HG03558 (cell line): Measurements from ENCODE around the gene EPOP.
"Not testable (repeated sequence)": the region's sequence is repeated elsewhere in the genome, so short reads cannot be mapped to it uniquely, and the experiment has no call there.

ENCODE experiments used
- ATAC-seq: cut with Tn5 transposase; IDR thresholded peaks from one replicate; pipeline ENCODE4 v1.9.1; 2021; ENCODE audit warnings: moderate number of reproducible peaks; ENCODE audit not compliant: unreplicated experiment; ENCODE audit errors: extremely low read depth

EPOP gene

GRCh38 chr17:38654411-38655398, 20.1 kb downstream of the EPOP start:
- no peak for ATAC-seq

DNA sequence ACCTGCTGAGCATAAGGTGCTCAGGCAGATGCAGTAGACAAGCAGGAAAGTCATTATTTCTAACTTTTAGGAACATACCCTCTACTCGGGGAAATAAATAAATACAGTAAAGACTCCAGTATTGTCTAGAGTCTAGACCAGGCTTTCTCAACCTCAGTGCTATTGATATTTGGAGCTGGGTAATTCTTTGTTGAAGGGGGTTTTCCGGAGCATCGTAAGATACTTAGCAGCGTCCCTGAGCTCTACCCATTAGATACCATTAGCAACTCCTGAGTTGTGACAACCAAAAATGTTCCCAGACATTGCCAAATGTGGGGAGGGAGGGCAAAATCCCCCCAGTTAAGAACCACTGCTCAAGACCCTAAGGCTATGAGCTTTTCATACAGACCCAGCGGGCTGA, 21.1 kb downstream of the EPOP start:
- no peak for ATAC-seq

GRCh38 chr17:38653230-38653629, 21.5 kb downstream of the EPOP start:
- no peak for ATAC-seq

GRCh38 chr17:38650653-38651173, 24.0 kb downstream of the EPOP start:
- not testable (repeated sequence) for ATAC-seq

DNA sequence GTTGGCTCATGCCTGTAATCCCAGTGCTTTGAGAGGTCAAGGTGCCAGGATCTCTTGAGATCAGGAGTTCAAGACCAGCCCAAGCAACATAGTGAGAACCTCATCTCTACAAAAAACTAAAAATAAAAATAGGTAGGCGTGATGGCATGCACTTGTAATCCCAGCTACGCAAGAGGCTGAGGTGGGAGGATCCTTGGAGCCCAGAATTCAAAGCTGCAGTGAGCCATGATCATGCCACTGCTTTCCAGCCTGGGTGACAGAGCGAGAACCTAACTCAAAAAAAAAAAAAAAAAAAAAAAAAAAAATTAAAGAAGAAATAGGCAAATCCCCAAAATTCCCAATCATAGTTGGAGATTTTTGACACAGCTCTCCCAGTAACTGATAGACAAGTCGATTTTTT, 36.8 kb downstream of the EPOP start:
- ATAC-seq = no peak

DNA sequence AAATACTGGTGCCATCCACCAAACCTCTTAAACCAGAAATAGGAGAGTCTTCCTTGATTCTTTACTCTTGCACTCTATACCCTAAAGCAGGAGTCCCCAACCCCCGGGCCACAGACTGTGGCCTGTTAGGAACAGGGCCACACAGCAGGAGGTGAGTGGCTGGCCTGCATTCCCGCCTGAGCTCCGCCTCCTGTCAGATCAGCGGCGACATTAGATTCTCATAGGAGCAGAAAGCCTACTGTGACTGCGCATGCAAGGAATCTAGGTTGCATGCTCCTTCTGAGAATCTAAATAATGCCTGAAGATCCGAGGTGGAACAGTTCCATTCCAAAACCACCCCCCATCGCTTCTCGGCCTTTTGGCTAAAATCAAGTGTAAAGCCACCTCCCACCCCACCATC, 38.7 kb downstream of the EPOP start:
- no peak for ATAC-seq

DNA sequence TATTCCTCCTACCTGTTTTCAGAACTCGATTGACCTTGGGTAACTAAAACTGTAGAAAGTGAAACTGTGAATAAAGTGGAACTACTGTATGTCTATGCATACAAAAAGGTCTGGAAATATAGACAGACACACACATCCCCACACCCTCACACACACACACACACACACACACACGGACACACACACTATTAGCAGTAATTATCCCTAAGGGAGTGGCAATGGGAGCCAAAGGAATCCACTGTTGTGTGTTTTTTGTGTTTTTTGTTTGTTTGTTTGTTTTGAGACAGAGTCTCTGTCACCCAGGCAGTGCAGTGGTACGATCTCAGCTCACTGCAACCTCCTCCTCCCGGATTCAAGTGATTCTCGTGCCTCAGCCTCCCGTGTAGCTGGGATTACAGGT, 42.4 kb downstream of the EPOP start:
- ATAC-seq = no peak

DNA sequence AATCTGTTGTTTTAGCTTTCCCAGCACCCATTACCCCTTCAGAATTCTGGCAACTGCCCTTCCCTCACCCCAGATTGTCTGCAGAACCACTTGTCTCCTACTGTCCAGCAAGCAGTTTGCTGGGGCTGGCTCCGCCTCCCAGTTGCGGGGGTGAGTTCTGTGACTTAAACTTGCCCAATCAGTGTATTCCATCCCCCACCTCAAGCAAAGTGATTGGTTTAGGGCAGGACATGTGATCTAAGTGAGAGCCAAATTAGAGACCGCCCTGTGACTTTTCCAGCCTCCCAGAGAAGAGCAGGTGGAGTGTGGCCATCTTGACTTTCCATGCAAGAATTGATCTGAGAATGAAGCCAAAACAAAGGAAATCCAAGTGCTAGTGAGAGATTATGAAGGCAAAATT, 46.3 kb downstream of the EPOP start:
- no peak for ATAC-seq

- no peak for ATAC-seq
Observed at GRCh38 chr17:38627957-38628356, 46.8 kb downstream of the EPOP start.

GRCh38 chr17:38626606-38627226, 48.0 kb downstream of the EPOP start:
- ATAC-seq = not testable (repeated sequence)

GRCh38 chr17:38625482-38625881, 49.3 kb downstream of the EPOP start:
- no peak for ATAC-seq

DNA sequence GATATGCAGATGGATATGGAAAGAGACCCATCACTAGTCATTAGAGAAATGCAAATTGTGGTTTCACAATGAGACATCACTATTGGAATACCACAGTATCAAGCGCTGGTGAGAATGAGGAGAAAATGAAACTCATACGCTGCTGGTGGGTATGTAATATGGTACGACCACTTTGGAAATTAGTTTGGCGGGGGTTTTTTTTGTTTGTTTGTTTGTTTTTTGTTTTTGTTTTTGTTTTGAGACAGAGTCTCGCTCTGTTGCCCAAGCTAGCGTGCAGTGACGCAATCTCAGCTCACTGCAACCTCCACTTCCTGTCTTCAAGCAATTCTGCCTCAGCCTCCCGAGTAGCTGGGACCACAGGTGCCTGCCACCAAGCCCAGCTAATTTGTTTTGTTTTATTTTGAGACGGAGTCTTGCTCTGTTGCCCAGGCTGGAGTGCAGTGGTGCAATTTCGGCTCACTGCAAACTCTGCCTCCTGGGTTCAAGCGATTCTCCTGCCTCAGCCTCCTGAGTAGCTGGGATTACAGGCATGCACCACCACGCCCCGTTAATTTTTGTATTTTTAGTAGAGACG, 49.9 kb downstream of the EPOP start:
- not testable (repeated sequence) for ATAC-seq
